Measurements from ENCODE around the gene STAT1.
"Not testable (repeated sequence)": the region's sequence is repeated elsewhere in the genome, so short reads cannot be mapped to it uniquely, and the experiment has no call there.

Gene STAT1

GRCh38 chr2:190980630-190981209 lies 33.3 kb downstream of the STAT1 start:
- no peak for DNase-seq

GRCh38 chr2:190979906-190980629 lies 33.9 kb downstream of the STAT1 start:
- DNase-seq: no peak

- DNase-seq: no peak
These were observed 35.5 kb downstream of the STAT1 start for GRCh38 chr2:190978389-190979053.

GRCh38 chr2:190977505-190977904 lies 36.5 kb downstream of the STAT1 start:
- no peak for DNase-seq

GRCh38 chr2:190976521-190976920 lies 37.5 kb downstream of the STAT1 start:
- DNase-seq: no peak

GRCh38 chr2:190974629-190975361 lies 39.2 kb downstream of the STAT1 start:
- no peak for DNase-seq

GRCh38 chr2:190973726-190974628 lies 40.0 kb downstream of the STAT1 start:
- DNase-seq: no peak

GRCh38 chr2:190973262-190973661 lies 40.7 kb downstream of the STAT1 start:
- no peak for DNase-seq

- no peak for DNase-seq
These were observed 41.1 kb downstream of the STAT1 start for GRCh38 chr2:190972846-190973245.

GRCh38 chr2:190972213-190972612 lies 41.8 kb downstream of the STAT1 start:
- DNase-seq: no peak

GRCh38 chr2:190970873-190971506 lies 43.0 kb downstream of the STAT1 start:
- no peak for DNase-seq

GRCh38 chr2:190970160-190970559 lies 43.8 kb downstream of the STAT1 start:
- DNase-seq: no peak

GRCh38 chr2:190968522-190968921 lies 45.4 kb downstream of the STAT1 start:
- no peak for DNase-seq

GRCh38 chr2:190965580-190966222 lies 48.3 kb downstream of the STAT1 start:
- no peak for DNase-seq

GRCh38 chr2:190964170-190964795 lies 49.7 kb downstream of the STAT1 start:
- no peak for DNase-seq

GRCh38 chr2:190963088-190963487 lies 50.9 kb downstream of the STAT1 start:
- DNase-seq: no peak

GRCh38 chr2:190961918-190962487 lies 52.0 kb downstream of the STAT1 start:
- DNase-seq: no peak

GRCh38 chr2:190961117-190961516 lies 52.9 kb downstream of the STAT1 start:
- DNase-seq: not testable (repeated sequence)

GRCh38 chr2:190959911-190960788 lies 53.8 kb downstream of the STAT1 start:
- DNase-seq: no peak
